KOPT-K1 (cell line): ENCODE results near the gene NCSTN.

ENCODE experiments used
- H3K27ac ChIP-seq: fragments of 200-600 bp; sonication (generic); 2 replicates; pipeline ENCODE4 v1.5.1; 2016; ENCODE audit warnings: antibody characterized with exemption, mild to moderate bottlenecking, low read depth, low read length; ENCODE audit not compliant: poor library complexity, severe bottlenecking
- H3K36me3 ChIP-seq: fragments of 200-600 bp; sonication (generic); 2 replicates; pipeline ENCODE4 v1.5.1; 2017; ENCODE audit warnings: antibody characterized with exemption, mild to moderate bottlenecking, low read length, moderate library complexity; ENCODE audit not compliant: insufficient read depth
- H3K9me3 ChIP-seq: fragments of 200-600 bp; sonication (generic); 2 replicates; pipeline ENCODE4 v1.5.1; 2017; ENCODE audit warnings: antibody characterized with exemption, low read length, mild to moderate bottlenecking; ENCODE audit not compliant: insufficient read depth, poor library complexity, severe bottlenecking

The NCSTN gene

GRCh38 chr1:160340146-160340545 lies 3.0 kb upstream of the NCSTN start:
- Histone ChIP-seq H3K27ac (no peak overlapping the region), H3K9me3 (no peaks in the 10 kb centered on the region), H3K36me3 (peaks cover 67% of the 10 kb centered on the region)

- H3K36me3 ChIP-seq: peaks cover 67% of the 10 kb centered on the region
- H3K9me3 ChIP-seq: no peaks in the 10 kb centered on the region
- no peak overlapping the region for H3K27ac ChIP-seq
Measured at GRCh38 chr1:160340866-160341265, 2.3 kb upstream of the NCSTN start.

GRCh38 chr1:160342526-160342925 lies 657 bp upstream of the NCSTN start:
- peaks cover 68% of the 10 kb centered on the region for H3K36me3 ChIP-seq
- peak overlapping the region; percentile 88 for H3K27ac ChIP-seq
- H3K9me3 ChIP-seq: no peaks in the 10 kb centered on the region

- Histone ChIP-seq H3K9me3 (no peaks in the 10 kb centered on the region), H3K36me3 (peaks cover 68% of the 10 kb centered on the region), H3K27ac (peak overlapping the region; percentile 88)
Measured at GRCh38 chr1:160344241-160344640, 1.1 kb downstream of the NCSTN start.

- H3K36me3 ChIP-seq: peaks cover 68% of the 10 kb centered on the region
- no peaks in the 10 kb centered on the region for H3K9me3 ChIP-seq
- no peak overlapping the region for H3K27ac ChIP-seq
Measured at GRCh38 chr1:160344936-160345335, 1.8 kb downstream of the NCSTN start.

- Histone ChIP-seq H3K27ac (no peak overlapping the region), H3K9me3 (no peaks in the 10 kb centered on the region), H3K36me3 (peaks cover 69% of the 10 kb centered on the region)
Measured at GRCh38 chr1:160346463-160346862, 3.3 kb downstream of the NCSTN start.

GRCh38 chr1:160346958-160347357 lies 3.8 kb downstream of the NCSTN start:
- no peak overlapping the region for H3K27ac ChIP-seq
- no peaks in the 10 kb centered on the region for H3K9me3 ChIP-seq
- H3K36me3 ChIP-seq: peaks cover 74% of the 10 kb centered on the region

- Histone ChIP-seq H3K36me3 (peaks cover 100% of the 10 kb centered on the region), H3K9me3 (no peaks in the 10 kb centered on the region), H3K27ac (no peak overlapping the region)
Measured at GRCh38 chr1:160351629-160352028, 8.4 kb downstream of the NCSTN start.

GRCh38 chr1:160352555-160352954 lies 9.4 kb downstream of the NCSTN start:
- peaks cover 100% of the 10 kb centered on the region for H3K36me3 ChIP-seq
- H3K9me3 ChIP-seq: no peaks in the 10 kb centered on the region
- H3K27ac ChIP-seq: no peak overlapping the region

GRCh38 chr1:160353223-160353622 lies 10.0 kb downstream of the NCSTN start:
- no peaks in the 10 kb centered on the region for H3K9me3 ChIP-seq
- H3K36me3 ChIP-seq: peaks cover 100% of the 10 kb centered on the region
- no peak overlapping the region for H3K27ac ChIP-seq

- Histone ChIP-seq H3K36me3 (peaks cover 100% of the 10 kb centered on the region), H3K27ac (no peak overlapping the region), H3K9me3 (no peaks in the 10 kb centered on the region)
Measured at GRCh38 chr1:160354388-160354985, 11.3 kb downstream of the NCSTN start.

GRCh38 chr1:160357286-160358002 lies 14.3 kb downstream of the NCSTN start:
- Histone ChIP-seq H3K36me3 (peaks cover 89% of the 10 kb centered on the region), H3K9me3 (no peaks in the 10 kb centered on the region), H3K27ac (no peak overlapping the region)

GRCh38 chr1:160358073-160358472 lies 14.9 kb downstream of the NCSTN start:
- Histone ChIP-seq H3K9me3 (no peaks in the 10 kb centered on the region), H3K27ac (no peak overlapping the region), H3K36me3 (peaks cover 83% of the 10 kb centered on the region)

- Histone ChIP-seq H3K9me3 (no peaks in the 10 kb centered on the region), H3K36me3 (peaks cover 67% of the 10 kb centered on the region), H3K27ac (no peak overlapping the region)
Measured at GRCh38 chr1:160359559-160360226, 16.5 kb downstream of the NCSTN start.

GRCh38 chr1:160360227-160360695 lies 17.1 kb downstream of the NCSTN start:
- Histone ChIP-seq H3K27ac (no peak overlapping the region), H3K36me3 (peaks cover 61% of the 10 kb centered on the region)

More at GRCh38 chr1:160360227-160360695, 17.1 kb downstream of the NCSTN start:
- H3K9me3 ChIP-seq: no peaks in the 10 kb centered on the region
